PC-9 (cell line): ENCODE measurements around the gene BTBD8. TPM values are rescaled to one million over a fixed set of nuclear protein-coding genes. Genes with fewer than 3 reads are reported as not detected.

ENCODE experiments used
- BruUV-seq: library from RNA; stranded (reverse); fragments of 400-500 nt; replicated peaks from 2 replicates; lab custom pipeline; 2021; lab: Mats Ljungman, UMichigan
- CTCF ChIA-PET: fragments of 300-600 bp; sonication (Branson Sonifier 250); formaldehyde crosslinking; loops from one replicate; lab custom pipeline; 2022; ENCODE audit warnings: antibody characterized with exemption; lab: Charles Lee
- POLR2A ChIA-PET: fragments of 300-600 bp; sonication (Branson Sonifier 250); formaldehyde crosslinking; loops from one replicate; lab custom pipeline; 2022; ENCODE audit warnings: antibody characterized with exemption; ENCODE audit not compliant: unreplicated experiment; lab: Charles Lee
- DNase-seq, 2 experiments: peaks; one replicate each; pipeline versions ENCODE4 v3.0.0 to v3.0.0-alpha.2; 2015 to 2022; ENCODE audit warnings: mixed read lengths in 1 of 2
- H2AFZ ChIP-seq: fragments of 200-600 bp; sonication (generic); 2 replicates; pipeline ENCODE4 v1.8.1; 2017; ENCODE audit warnings: antibody characterized with exemption
- H3F3A ChIP-seq: fragments of 200-600 bp; sonication (generic); 2 replicates; pipeline ENCODE4 v1.8.1; 2017; ENCODE audit warnings: antibody characterized with exemption, mild to moderate bottlenecking, low read depth; ENCODE audit not compliant: insufficient read depth
- H3K27ac ChIP-seq: fragments of 200-600 bp; sonication (generic); 2 replicates; pipeline ENCODE4 v1.6.1; 2016; ENCODE audit warnings: mixed run types
- H3K27me3 ChIP-seq: fragments of 200-600 bp; sonication (generic); 2 replicates; pipeline ENCODE4 v1.6.1; 2016; ENCODE audit warnings: low read depth, mixed run types; ENCODE audit not compliant: insufficient read depth
- H3K36me3 ChIP-seq: fragments of 200-600 bp; sonication (generic); 2 replicates; pipeline ENCODE4 v1.6.1; 2016; ENCODE audit warnings: low read depth, mixed run types
- H3K4me1 ChIP-seq: fragments of 200-600 bp; sonication (generic); replicated peaks from 2 replicates; pipeline ENCODE4 v1.6.1; 2016; ENCODE audit warnings: mixed run types; ENCODE audit not compliant: insufficient read depth
- H3K4me2 ChIP-seq: fragments of 200-600 bp; sonication (generic); 2 replicates; pipeline ENCODE4 v1.6.1; 2017; ENCODE audit warnings: mixed run types
- H3K4me3 ChIP-seq: fragments of 200-600 bp; sonication (generic); 2 replicates; pipeline ENCODE4 v1.6.1; 2016; ENCODE audit warnings: mixed run types
- H3K79me2 ChIP-seq: fragments of 200-600 bp; sonication (generic); 2 replicates; pipeline ENCODE4 v1.6.1; 2017; ENCODE audit warnings: low read depth, mixed run types
- H3K9me2 ChIP-seq: fragments of 200-600 bp; sonication (generic); 2 replicates; pipeline ENCODE4 v1.8.1; 2017; ENCODE audit warnings: mild to moderate bottlenecking; ENCODE audit not compliant: insufficient read depth
- H3K9me3 ChIP-seq: fragments of 200-600 bp; sonication (generic); 2 replicates; pipeline ENCODE4 v1.8.1; 2016; ENCODE audit warnings: low read depth; ENCODE audit not compliant: insufficient read depth
- H4K20me1 ChIP-seq: fragments of 200-600 bp; sonication (generic); 2 replicates; pipeline ENCODE4 v1.8.1; 2017; ENCODE audit not compliant: insufficient read depth
- EZH2 ChIP-seq: fragments of 200-600 bp; sonication (generic); IDR thresholded peaks from 2 replicates; pipeline ENCODE4 v1.8.0; 2017; ENCODE audit warnings: antibody characterized with exemption, low read depth
- intact Hi-C: fragments of 100-400 bp; cut with micrococcal nuclease; formaldehyde crosslinking; loops from one replicate; pipeline ENCODE4 v1.10.0; 2022; ENCODE audit not compliant: unreplicated experiment
- total RNA-seq: library from RNA; stranded (reverse); gene quantifications from 2 replicates; pipeline ENCODE4 v1.2.3, GENCODE V29; 2021
- TF ChIP-seq, protein P1 (sequence below): fragments of 200-600 bp; sonication (generic); conservative IDR thresholded peaks from 2 replicates; pipeline ENCODE4 v1.6.1; 2017; ENCODE audit warnings: mixed run types, antibody characterized with exemption, mild to moderate bottlenecking, moderate library complexity

Gene BTBD8
- total RNA-seq, 1 experiment from 2014 or later, result 8.1 TPM

DNA sequence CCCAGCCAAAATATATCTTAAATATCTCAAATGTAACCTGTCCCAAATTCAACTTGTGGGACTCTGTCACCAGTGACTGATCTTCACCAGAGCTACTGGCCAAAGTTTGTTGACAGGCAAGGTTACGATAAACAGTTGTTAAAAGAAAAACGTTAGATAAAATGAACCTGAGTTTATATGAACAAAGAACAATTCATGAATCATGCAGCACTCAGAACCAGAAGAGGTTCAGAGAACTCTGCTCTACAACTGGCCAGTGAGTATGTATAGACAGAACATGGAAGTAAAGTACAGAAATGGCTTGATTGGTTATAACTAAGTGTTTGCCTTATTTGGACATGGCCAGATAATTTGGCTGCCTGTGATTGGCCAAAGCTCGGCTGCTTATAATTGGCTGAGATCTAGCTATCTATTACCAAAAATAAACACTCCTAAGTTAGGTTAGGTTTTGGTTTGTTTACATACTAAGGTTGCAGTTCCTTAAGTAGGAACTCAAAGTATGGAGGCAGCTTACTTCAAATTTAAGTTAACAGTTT, 25.5 kb downstream of the BTBD8 start:
- intact Hi-C loops, result no loop called here
- Histone ChIP-seq H3K36me3 (no peaks in the 10 kb centered on the region), H3K4me3 (no peak overlapping the region), H3K4me1 (no peaks in the 10 kb centered on the region), H3F3A (no peaks in the 10 kb centered on the region), H3K9me3 (no peaks in the 10 kb centered on the region), H4K20me1 (no peaks in the 10 kb centered on the region), H3K27me3 (no peaks in the 10 kb centered on the region), H3K4me2 (no peak overlapping the region), H2AFZ (no peak overlapping the region), H3K27ac (no peak overlapping the region), H3K9me2 (no peaks in the 10 kb centered on the region), H3K79me2 (no peaks in the 10 kb centered on the region)
- ChIA-PET POLR2A (no interaction called here), CTCF (no interaction called here)
- no TSS peak for BruUV-seq
- TF ChIP-seq EZH2, result no peak
- TF ChIP-seq, protein P1, sequence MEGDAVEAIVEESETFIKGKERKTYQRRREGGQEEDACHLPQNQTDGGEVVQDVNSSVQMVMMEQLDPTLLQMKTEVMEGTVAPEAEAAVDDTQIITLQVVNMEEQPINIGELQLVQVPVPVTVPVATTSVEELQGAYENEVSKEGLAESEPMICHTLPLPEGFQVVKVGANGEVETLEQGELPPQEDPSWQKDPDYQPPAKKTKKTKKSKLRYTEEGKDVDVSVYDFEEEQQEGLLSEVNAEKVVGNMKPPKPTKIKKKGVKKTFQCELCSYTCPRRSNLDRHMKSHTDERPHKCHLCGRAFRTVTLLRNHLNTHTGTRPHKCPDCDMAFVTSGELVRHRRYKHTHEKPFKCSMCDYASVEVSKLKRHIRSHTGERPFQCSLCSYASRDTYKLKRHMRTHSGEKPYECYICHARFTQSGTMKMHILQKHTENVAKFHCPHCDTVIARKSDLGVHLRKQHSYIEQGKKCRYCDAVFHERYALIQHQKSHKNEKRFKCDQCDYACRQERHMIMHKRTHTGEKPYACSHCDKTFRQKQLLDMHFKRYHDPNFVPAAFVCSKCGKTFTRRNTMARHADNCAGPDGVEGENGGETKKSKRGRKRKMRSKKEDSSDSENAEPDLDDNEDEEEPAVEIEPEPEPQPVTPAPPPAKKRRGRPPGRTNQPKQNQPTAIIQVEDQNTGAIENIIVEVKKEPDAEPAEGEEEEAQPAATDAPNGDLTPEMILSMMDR, result no peak
- DNase-seq, result no peak

- no peak overlapping the region for H3K27ac ChIP-seq
- TF ChIP-seq, protein P1, result no peak
- TF ChIP-seq EZH2, result no peak
- H3K27me3 ChIP-seq, result no peaks in the 10 kb centered on the region
- no peaks in the 10 kb centered on the region for H3K9me2 ChIP-seq
- no peaks in the 10 kb centered on the region for H4K20me1 ChIP-seq
- no peak for DNase-seq
- H2AFZ ChIP-seq, result no peak overlapping the region
- H3F3A ChIP-seq, result no peaks in the 10 kb centered on the region
- H3K9me3 ChIP-seq, result no peaks in the 10 kb centered on the region
- no peak overlapping the region for H3K4me2 ChIP-seq
- ChIA-PET CTCF (no interaction called here), POLR2A (no interaction called here)
- no peak overlapping the region for H3K4me3 ChIP-seq
- intact Hi-C loops, result no loop called here
- H3K36me3 ChIP-seq, result no peaks in the 10 kb centered on the region
- BruUV-seq, result no TSS peak
- H3K4me1 ChIP-seq, result no peaks in the 10 kb centered on the region
- no peaks in the 10 kb centered on the region for H3K79me2 ChIP-seq
These were observed 28.5 kb downstream of the BTBD8 start for GRCh38 chr1:92108631-92109030.

- Histone ChIP-seq H3K4me2 (no peak overlapping the region), H2AFZ (no peak overlapping the region), H3K27ac (no peak overlapping the region), H3K4me3 (no peak overlapping the region), H3F3A (no peaks in the 10 kb centered on the region), H3K9me2 (0 out of 2 replicates have a peak, but pooled peaks cover 3% of the 10 kb centered on the region), H3K9me3 (no peaks in the 10 kb centered on the region), H3K36me3 (no peaks in the 10 kb centered on the region), H3K4me1 (peaks cover 9% of the 10 kb centered on the region), H3K79me2 (no peaks in the 10 kb centered on the region), H3K27me3 (no peaks in the 10 kb centered on the region), H4K20me1 (no peaks in the 10 kb centered on the region)
- BruUV-seq, result no TSS peak
- no peak for TF ChIP-seq EZH2
- TF ChIP-seq, protein P1, result no peak
- intact Hi-C loops, result no loop called here
- no peak for DNase-seq
- ChIA-PET CTCF (no interaction called here), POLR2A (no interaction called here)
These were observed 37.4 kb downstream of the BTBD8 start for GRCh38 chr1:92117526-92117925.
